SK-N-SH (cell line): ENCODE measurements around the gene LTBP2.

Experiments
- EP300 ChIP-seq, 2 experiments: IDR thresholded peaks; 2 replicates each; pipeline versions ENCODE4 v1.4.0 to v1.6.1; 2012; ENCODE audit warnings: borderline replicate concordance in 1 of 2, low read depth in 1 of 2, low read length in 1 of 2
- EZH2phosphoT487 ChIP-seq: fragments of 200-600 bp; sonication (generic); IDR thresholded peaks from 2 replicates; pipeline ENCODE4 v1.6.1; 2017; ENCODE audit warnings: low read depth, mixed run types, mild to moderate bottlenecking, antibody characterized with exemption, moderate library complexity, borderline replicate concordance
- GATA2 ChIP-seq: sonication (generic); formaldehyde crosslinking; IDR thresholded peaks from 2 replicates; pipeline ENCODE4 v1.5.0; 2020; ENCODE audit warnings: mild to moderate bottlenecking, missing genetic modification reagents
- JUND ChIP-seq: IDR thresholded peaks from 2 replicates; pipeline ENCODE4 v1.4.0; 2012
- MXI1 ChIP-seq: IDR thresholded peaks from 2 replicates; pipeline ENCODE4 v1.6.1; 2012; ENCODE audit warnings: mild to moderate bottlenecking, low read depth, low read length, improper control_type of control experiment
- POLR2AphosphoS5 ChIP-seq: IDR thresholded peaks from 2 replicates; pipeline ENCODE4 v1.6.1; 2012; ENCODE audit warnings: low read depth, low read length
- RFX5 ChIP-seq: IDR thresholded peaks from 2 replicates; pipeline ENCODE4 v1.6.1; 2012; ENCODE audit warnings: mild to moderate bottlenecking, improper control_type of control experiment, low read length
- TAF1 ChIP-seq: IDR thresholded peaks from 2 replicates; pipeline ENCODE4 v1.6.1; 2012; ENCODE audit warnings: low read depth, mild to moderate bottlenecking, low read length, moderate library complexity, borderline replicate concordance
- TF ChIP-seq, protein P1 (sequence below): fragments of 200-600 bp; sonication (generic); IDR thresholded peaks from 2 replicates; pipeline ENCODE4 v1.6.1; 2017; ENCODE audit warnings: antibody characterized with exemption, mild to moderate bottlenecking, moderate library complexity
- TF ChIP-seq, protein P2 (sequence below): IDR thresholded peaks from 2 replicates; pipeline ENCODE4 v1.6.1; 2012; ENCODE audit warnings: mild to moderate bottlenecking, low read depth, low read length, moderate library complexity
- TF ChIP-seq, protein P3 (sequence below): fragments of 150-350 bp; IDR thresholded peaks from 2 replicates; pipeline ENCODE4 v1.6.1; 2016; ENCODE audit warnings: mild to moderate bottlenecking, low read depth, low read length

DNA sequence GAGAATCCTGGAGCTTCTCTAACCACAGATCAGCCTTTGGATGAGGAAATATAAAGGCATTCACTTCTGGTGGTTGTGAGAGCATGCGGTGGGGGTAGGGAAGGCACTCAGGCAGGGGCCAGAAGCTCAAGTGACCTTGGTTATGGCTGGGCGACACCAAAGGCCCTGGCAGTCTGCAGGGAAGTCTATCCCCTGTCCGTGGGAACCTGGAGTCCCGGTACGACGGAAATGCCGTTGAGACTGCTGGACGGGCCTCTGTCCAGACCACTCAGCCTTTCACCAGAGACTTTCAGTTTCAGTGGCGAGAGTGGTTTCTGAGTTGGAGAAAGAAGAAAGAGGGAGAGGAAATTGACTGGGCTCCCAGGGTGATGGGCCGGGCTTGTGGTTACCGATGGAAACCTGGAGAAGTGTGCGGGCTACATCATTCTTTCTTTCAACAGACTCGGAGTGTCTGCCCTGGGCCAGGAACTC is 97.5 kb downstream of the LTBP2 start:
- TF ChIP-seq RFX5 = no peak
- TF ChIP-seq, protein P1, sequence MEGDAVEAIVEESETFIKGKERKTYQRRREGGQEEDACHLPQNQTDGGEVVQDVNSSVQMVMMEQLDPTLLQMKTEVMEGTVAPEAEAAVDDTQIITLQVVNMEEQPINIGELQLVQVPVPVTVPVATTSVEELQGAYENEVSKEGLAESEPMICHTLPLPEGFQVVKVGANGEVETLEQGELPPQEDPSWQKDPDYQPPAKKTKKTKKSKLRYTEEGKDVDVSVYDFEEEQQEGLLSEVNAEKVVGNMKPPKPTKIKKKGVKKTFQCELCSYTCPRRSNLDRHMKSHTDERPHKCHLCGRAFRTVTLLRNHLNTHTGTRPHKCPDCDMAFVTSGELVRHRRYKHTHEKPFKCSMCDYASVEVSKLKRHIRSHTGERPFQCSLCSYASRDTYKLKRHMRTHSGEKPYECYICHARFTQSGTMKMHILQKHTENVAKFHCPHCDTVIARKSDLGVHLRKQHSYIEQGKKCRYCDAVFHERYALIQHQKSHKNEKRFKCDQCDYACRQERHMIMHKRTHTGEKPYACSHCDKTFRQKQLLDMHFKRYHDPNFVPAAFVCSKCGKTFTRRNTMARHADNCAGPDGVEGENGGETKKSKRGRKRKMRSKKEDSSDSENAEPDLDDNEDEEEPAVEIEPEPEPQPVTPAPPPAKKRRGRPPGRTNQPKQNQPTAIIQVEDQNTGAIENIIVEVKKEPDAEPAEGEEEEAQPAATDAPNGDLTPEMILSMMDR = no peak
- no peak for TF ChIP-seq GATA2 (CRISPR knock-in tag)
- no peak for TF ChIP-seq TAF1
- no peak for TF ChIP-seq MXI1
- no peak for TF ChIP-seq POLR2AphosphoS5
- TF ChIP-seq, protein P2, sequence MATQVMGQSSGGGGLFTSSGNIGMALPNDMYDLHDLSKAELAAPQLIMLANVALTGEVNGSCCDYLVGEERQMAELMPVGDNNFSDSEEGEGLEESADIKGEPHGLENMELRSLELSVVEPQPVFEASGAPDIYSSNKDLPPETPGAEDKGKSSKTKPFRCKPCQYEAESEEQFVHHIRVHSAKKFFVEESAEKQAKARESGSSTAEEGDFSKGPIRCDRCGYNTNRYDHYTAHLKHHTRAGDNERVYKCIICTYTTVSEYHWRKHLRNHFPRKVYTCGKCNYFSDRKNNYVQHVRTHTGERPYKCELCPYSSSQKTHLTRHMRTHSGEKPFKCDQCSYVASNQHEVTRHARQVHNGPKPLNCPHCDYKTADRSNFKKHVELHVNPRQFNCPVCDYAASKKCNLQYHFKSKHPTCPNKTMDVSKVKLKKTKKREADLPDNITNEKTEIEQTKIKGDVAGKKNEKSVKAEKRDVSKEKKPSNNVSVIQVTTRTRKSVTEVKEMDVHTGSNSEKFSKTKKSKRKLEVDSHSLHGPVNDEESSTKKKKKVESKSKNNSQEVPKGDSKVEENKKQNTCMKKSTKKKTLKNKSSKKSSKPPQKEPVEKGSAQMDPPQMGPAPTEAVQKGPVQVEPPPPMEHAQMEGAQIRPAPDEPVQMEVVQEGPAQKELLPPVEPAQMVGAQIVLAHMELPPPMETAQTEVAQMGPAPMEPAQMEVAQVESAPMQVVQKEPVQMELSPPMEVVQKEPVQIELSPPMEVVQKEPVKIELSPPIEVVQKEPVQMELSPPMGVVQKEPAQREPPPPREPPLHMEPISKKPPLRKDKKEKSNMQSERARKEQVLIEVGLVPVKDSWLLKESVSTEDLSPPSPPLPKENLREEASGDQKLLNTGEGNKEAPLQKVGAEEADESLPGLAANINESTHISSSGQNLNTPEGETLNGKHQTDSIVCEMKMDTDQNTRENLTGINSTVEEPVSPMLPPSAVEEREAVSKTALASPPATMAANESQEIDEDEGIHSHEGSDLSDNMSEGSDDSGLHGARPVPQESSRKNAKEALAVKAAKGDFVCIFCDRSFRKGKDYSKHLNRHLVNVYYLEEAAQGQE = no peak
- TF ChIP-seq, protein P3, sequence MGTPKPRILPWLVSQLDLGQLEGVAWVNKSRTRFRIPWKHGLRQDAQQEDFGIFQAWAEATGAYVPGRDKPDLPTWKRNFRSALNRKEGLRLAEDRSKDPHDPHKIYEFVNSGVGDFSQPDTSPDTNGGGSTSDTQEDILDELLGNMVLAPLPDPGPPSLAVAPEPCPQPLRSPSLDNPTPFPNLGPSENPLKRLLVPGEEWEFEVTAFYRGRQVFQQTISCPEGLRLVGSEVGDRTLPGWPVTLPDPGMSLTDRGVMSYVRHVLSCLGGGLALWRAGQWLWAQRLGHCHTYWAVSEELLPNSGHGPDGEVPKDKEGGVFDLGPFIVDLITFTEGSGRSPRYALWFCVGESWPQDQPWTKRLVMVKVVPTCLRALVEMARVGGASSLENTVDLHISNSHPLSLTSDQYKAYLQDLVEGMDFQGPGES = no peak
- no peak for TF ChIP-seq EZH2phosphoT487
- TF ChIP-seq JUND = no peak
- TF ChIP-seq EP300 (IDR thresholded peaks at IDR 0.05; ENCODE audit: borderline replicate concordance in 1 of 2, low read depth in 1 of 2, low read length in 1 of 2) = no peak
